GM23248 (cell line): ENCODE results near the gene TEX30. TPM values are rescaled to one million over a fixed set of nuclear protein-coding genes. Genes with fewer than 3 reads are reported as not detected.

Experiments
- DNase-seq: peaks from one replicate; pipeline ENCODE4 v3.0.0-alpha.2; 2015
- H2AFZ ChIP-seq: fragments of 200-600 bp; sonication (generic); 2 replicates; pipeline ENCODE4 v1.6.1; 2016; ENCODE audit warnings: antibody characterized with exemption
- H3F3A ChIP-seq: fragments of 200-600 bp; sonication (generic); 2 replicates; pipeline ENCODE4 v1.6.1; 2016; ENCODE audit warnings: mild to moderate bottlenecking, antibody characterized with exemption, mixed run types; ENCODE audit not compliant: insufficient read depth
- H3K27ac ChIP-seq: fragments of 200-600 bp; sonication (generic); 2 replicates; pipeline ENCODE4 v1.5.1; 2016; ENCODE audit warnings: mild to moderate bottlenecking
- H3K27me3 ChIP-seq: fragments of 200-600 bp; sonication (generic); replicated peaks from 2 replicates; pipeline ENCODE4 v1.6.1; 2016; ENCODE audit warnings: mild to moderate bottlenecking; ENCODE audit not compliant: insufficient read depth
- H3K36me3 ChIP-seq: fragments of 200-600 bp; sonication (generic); 2 replicates; pipeline ENCODE4 v1.6.1; 2016; ENCODE audit warnings: low read depth, mild to moderate bottlenecking
- H3K4me1 ChIP-seq: fragments of 200-600 bp; sonication (generic); 2 replicates; pipeline ENCODE4 v1.6.1; 2016; ENCODE audit warnings: mild to moderate bottlenecking; ENCODE audit not compliant: insufficient read depth
- H3K4me2 ChIP-seq: fragments of 200-600 bp; sonication (generic); one replicate; pipeline ENCODE4 v1.6.1; 2016; ENCODE audit warnings: mild to moderate bottlenecking; ENCODE audit not compliant: unreplicated experiment
- H3K4me3 ChIP-seq: fragments of 200-600 bp; sonication (generic); 2 replicates; pipeline ENCODE4 v1.5.1; 2016; ENCODE audit warnings: mild to moderate bottlenecking
- H3K79me2 ChIP-seq: fragments of 200-600 bp; sonication (generic); 2 replicates; pipeline ENCODE4 v1.6.1; 2016; ENCODE audit warnings: mild to moderate bottlenecking; ENCODE audit not compliant: insufficient read depth
- H3K9ac ChIP-seq: fragments of 200-600 bp; sonication (generic); 2 replicates; pipeline ENCODE4 v1.6.1; 2016; ENCODE audit warnings: mild to moderate bottlenecking
- H3K9me2 ChIP-seq: fragments of 200-600 bp; sonication (generic); 2 replicates; pipeline ENCODE4 v1.6.1; 2016; ENCODE audit warnings: mixed run types, mild to moderate bottlenecking, moderate library complexity; ENCODE audit not compliant: insufficient read depth
- H3K9me3 ChIP-seq: fragments of 200-600 bp; sonication (generic); one replicate; pipeline ENCODE4 v1.6.1; 2017; ENCODE audit warnings: low read depth
- H4K20me1 ChIP-seq: fragments of 200-600 bp; sonication (generic); 2 replicates; pipeline ENCODE4 v1.6.0; 2016; ENCODE audit not compliant: insufficient read depth
- EZH2 ChIP-seq: fragments of 200-600 bp; sonication (generic); IDR thresholded peaks from 2 replicates; pipeline ENCODE4 v1.6.1; 2018; ENCODE audit warnings: antibody characterized with exemption, mild to moderate bottlenecking; ENCODE audit not compliant: insufficient read depth, poor library complexity, severe bottlenecking
- EZH2phosphoT487 ChIP-seq: fragments of 200-600 bp; sonication (generic); IDR thresholded peaks from 2 replicates; pipeline ENCODE4 v1.6.1; 2018; ENCODE audit warnings: antibody characterized with exemption, moderate library complexity, mild to moderate bottlenecking, low read depth; ENCODE audit not compliant: insufficient read depth
- WGBS, 2 experiments: methylation state at CpG; one replicate each; pipeline ENCODE4 v1.1.6; 2015 to 2017; ENCODE audit warnings: low lambda C conversion rate in 2 of 2, low coverage in 1 of 2; ENCODE audit errors: missing lambda C conversion rate in 2 of 2; 5-methylcytosine and 5-hydroxymethylcytosine counted together
- in situ Hi-C: fragments of 300-500 bp; cut with MboI; formaldehyde crosslinking; loops from 2 replicates; pipeline ENCODE4 v1.15.0; 2020
- polyA plus RNA-seq: library from polyadenylated mRNA; unstranded; fragments of >200 nt; fragmentation: Nextera tagmentation; extraction: Ambion mirVana; gene quantifications from 2 replicates; pipeline ENCODE4 v1.2.1, GENCODE V29; 2016
- total RNA-seq: library from RNA; depleted of rRNA; stranded (reverse); fragments of >200 nt; shearing (Covaris generic); gene quantifications from 2 replicates; pipeline ENCODE4 v1.2.3, GENCODE V29; 2014; rRNA removed

TEX30 gene
- total RNA-seq (21.1 and 22.4 TPM in 2 replicates), polyA plus RNA-seq (37.6 and 38.0 TPM in 2 replicates)

- peaks cover 39% of the 10 kb centered on the region for H3K79me2 ChIP-seq
- peak within 1 kb of the TSS; percentile 90 for H3K9ac ChIP-seq
- in situ Hi-C loops, result no loop called here
- 0 out of 2 replicates have a peak, but pooled peaks cover 3% of the 10 kb centered on the region for H3F3A ChIP-seq
- peak; percentile 94 for DNase-seq
- peak within 1 kb of the TSS; percentile 86 for H3K4me3 ChIP-seq
- TF ChIP-seq EZH2 (no peak), EZH2phosphoT487 (no peak)
- H3K4me2 ChIP-seq, result peak within 1 kb of the TSS; percentile 80
- peak within 1 kb of the TSS; percentile 96 for H2AFZ ChIP-seq
- H4K20me1 ChIP-seq, result no peaks in the 10 kb centered on the region
- H3K27ac ChIP-seq, result peak within 1 kb of the TSS; percentile 89
- H3K27me3 ChIP-seq, result no peaks in the 10 kb centered on the region
- no peaks in the 10 kb centered on the region for H3K9me2 ChIP-seq
- H3K36me3 ChIP-seq, result no peaks in the 10 kb centered on the region
- 0 out of 2 replicates have a peak, but pooled peaks cover 4% of the 10 kb centered on the region for H3K4me1 ChIP-seq
- WGBS, 2 experiments, result 1% methylated on average over 65 to 73 of the region's 85 CpGs
- no peaks in the 10 kb centered on the region for H3K9me3 ChIP-seq
Observed at GRCh38 chr13:102773441-102774213, at the start of gene TEX30. TEX30 (minus strand) TSS chr13:102773786; CDS start chr13:102770026, 3,760 bp downstream.

GRCh38 chr13:102817907-102818306 is 44.3 kb upstream of the TEX30 start:
- Histone ChIP-seq H3K9me2 (no peaks in the 10 kb centered on the region), H2AFZ (no peak overlapping the region), H3K9me3 (no peaks in the 10 kb centered on the region), H3K36me3 (peaks cover 13% of the 10 kb centered on the region), H3K4me1 (peaks cover 24% of the 10 kb centered on the region), H3K27me3 (no peaks in the 10 kb centered on the region), H3K4me2 (no peak overlapping the region), H3F3A (peaks cover 12% of the 10 kb centered on the region; the same call in 1 of the 2 replicates), H3K4me3 (no peak overlapping the region), H4K20me1 (no peaks in the 10 kb centered on the region), H3K27ac (no peak overlapping the region), H3K79me2 (peaks cover 73% of the 10 kb centered on the region), H3K9ac (no peak overlapping the region)
- TF ChIP-seq EZH2, result no peak
- no peak for TF ChIP-seq EZH2phosphoT487
- in situ Hi-C loops, result no loop called here
- DNase-seq, result no peak

- no peak overlapping the region for H2AFZ ChIP-seq
- H3K27me3 ChIP-seq, result no peaks in the 10 kb centered on the region
- H3K4me2 ChIP-seq, result no peak overlapping the region
- peaks cover 12% of the 10 kb centered on the region; the same call in 1 of the 2 replicates for H3F3A ChIP-seq
- no peak overlapping the region for H3K9ac ChIP-seq
- no peaks in the 10 kb centered on the region for H4K20me1 ChIP-seq
- H3K9me2 ChIP-seq, result no peaks in the 10 kb centered on the region
- peaks cover 7% of the 10 kb centered on the region for H3K36me3 ChIP-seq
- no peak overlapping the region for H3K27ac ChIP-seq
- peaks cover 30% of the 10 kb centered on the region for H3K4me1 ChIP-seq
- in situ Hi-C loops, result no loop called here
- peaks cover 73% of the 10 kb centered on the region for H3K79me2 ChIP-seq
- 100% methylated on average over 1 of the region's 1 CpG for WGBS, 2 experiments
- H3K9me3 ChIP-seq, result no peaks in the 10 kb centered on the region
- TF ChIP-seq EZH2 (no peak), EZH2phosphoT487 (no peak)
- H3K4me3 ChIP-seq, result no peak overlapping the region
- no peak for DNase-seq
Observed at GRCh38 chr13:102817241-102817640, 43.7 kb upstream of the TEX30 start.

GRCh38 chr13:102816708-102817107 is 43.1 kb upstream of the TEX30 start:
- Histone ChIP-seq H2AFZ (no peak overlapping the region), H3K4me2 (no peak overlapping the region), H3K27ac (no peak overlapping the region), H3K9me2 (no peaks in the 10 kb centered on the region), H3K4me1 (peaks cover 33% of the 10 kb centered on the region), H3K27me3 (no peaks in the 10 kb centered on the region), H3K4me3 (no peak overlapping the region), H3F3A (peaks cover 13% of the 10 kb centered on the region; the same call in 1 of the 2 replicates), H3K9ac (no peak overlapping the region), H4K20me1 (no peaks in the 10 kb centered on the region), H3K9me3 (no peaks in the 10 kb centered on the region), H3K79me2 (peaks cover 74% of the 10 kb centered on the region), H3K36me3 (peaks cover 1% of the 10 kb centered on the region; the same call in 1 of the 2 replicates)
- in situ Hi-C loops, result no loop called here
- TF ChIP-seq EZH2 (no peak), EZH2phosphoT487 (no peak)
- 25% methylated on average over 4 of the region's 4 CpGs for WGBS, 2 experiments
- peak; percentile 30 for DNase-seq
